ENCODE measurements around the gene TUBB4B.

The TUBB4B gene

GRCh38 chr9:137293094-137293481 is 52.0 kb downstream of the TUBB4B start:
- DNase-seq (ENCODE audit: low read depth, low spot score) = no peak

Data from astrocyte of the hippocampus (primary cell).